ENCODE data around the gene EIF2B4.
"Not testable (repeated sequence)": the region's sequence is repeated elsewhere in the genome, so short reads cannot be mapped to it uniquely, and the experiment has no call there.

The EIF2B4 gene

DNA sequence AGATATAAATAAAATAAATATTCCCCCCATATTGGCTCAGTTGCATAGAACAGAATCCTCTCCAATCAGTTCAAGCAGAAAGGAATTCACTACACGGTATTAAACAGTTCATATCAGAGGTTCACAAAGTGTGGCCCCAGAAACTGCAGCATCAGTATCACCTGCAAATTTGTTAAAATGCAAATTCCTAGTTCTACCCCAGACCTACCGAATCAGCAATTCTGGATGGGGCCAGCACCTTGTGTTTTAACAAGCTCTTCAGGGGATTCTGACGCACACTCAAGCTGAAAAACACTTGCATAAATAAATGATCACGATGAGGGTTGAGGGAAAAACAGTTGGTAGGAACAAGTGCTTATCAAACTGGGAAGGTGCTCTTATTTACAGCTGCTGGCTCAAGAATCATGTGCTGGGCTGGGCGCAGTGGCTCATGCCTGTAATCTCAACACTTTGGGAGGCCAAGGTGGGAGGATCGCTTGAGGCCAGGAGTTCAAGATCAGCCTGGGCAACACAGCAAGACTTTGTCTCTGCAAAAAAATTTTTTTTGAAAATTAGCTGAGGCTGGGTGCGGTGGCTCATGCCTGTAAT lies 19.9 kb downstream of the EIF2B4 start:
- in situ Hi-C loops (cut with MboI; ENCODE audit: low sequenced_read_pairs), result no loop called here

DNA sequence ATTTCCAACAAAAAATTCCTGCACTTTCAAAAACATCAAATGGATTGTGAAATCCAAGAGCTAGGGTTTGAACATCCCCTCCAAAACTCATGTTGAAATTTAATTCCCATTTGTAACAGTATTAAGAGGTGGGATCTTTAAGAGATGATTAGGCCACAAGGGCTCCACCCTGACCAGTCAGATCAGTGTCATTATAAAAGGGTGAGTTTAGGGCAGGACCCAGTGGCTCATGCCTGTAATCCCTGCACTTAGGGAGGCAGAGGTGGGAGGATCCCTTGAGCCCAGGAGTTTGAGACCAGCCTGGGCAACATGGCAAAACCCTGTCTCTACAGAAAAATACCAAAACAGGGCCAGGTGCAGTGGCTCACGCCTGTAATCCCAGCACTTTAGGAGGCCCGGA lies 22.5 kb downstream of the EIF2B4 start:
- in situ Hi-C loops (cut with MboI; ENCODE audit: low sequenced_read_pairs), result no loop called here

DNA sequence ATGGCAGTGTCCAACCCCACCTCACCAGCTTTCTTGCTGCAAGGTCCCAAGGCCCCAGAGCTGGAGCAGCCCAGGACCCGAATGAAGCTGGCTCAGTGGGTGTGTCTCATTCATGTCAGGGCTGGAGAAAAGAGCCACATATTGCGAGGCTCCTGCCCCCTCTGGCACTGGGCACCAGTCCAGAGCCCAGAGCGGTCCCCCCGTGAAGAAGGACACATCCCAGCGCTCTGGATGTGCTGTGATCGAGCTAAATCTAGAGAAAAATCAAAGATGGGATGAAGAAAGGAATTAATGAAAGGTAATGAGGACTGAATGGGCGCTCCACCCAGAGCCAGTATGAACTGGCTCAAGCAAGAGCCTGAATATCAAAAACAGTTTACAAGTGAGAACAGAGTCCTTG lies 34.0 kb downstream of the EIF2B4 start:
- in situ Hi-C loops (cut with MboI; ENCODE audit: low sequenced_read_pairs), result no loop called here

DNA sequence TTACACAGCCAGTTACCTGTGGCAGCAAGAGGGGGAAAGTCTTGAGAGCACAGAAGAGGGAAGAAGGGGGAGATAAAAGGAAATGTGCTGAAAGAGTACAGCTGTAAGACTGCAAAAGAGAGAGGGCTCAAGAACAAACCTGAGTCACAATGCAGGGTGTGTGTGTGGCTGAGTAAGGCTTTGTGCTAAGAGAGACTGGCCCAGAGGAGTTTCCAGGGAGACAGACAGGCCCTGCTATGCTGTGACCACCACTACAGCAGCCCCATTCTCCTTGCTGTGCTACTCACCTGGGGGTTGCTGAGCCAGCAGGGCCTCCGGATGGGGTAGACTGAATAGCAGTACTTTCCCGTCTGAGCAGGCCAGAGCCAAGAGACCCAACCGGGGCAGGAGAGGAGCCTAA lies 34.8 kb downstream of the EIF2B4 start:
- in situ Hi-C loops (cut with MboI; ENCODE audit: low sequenced_read_pairs), result no loop called here

DNA sequence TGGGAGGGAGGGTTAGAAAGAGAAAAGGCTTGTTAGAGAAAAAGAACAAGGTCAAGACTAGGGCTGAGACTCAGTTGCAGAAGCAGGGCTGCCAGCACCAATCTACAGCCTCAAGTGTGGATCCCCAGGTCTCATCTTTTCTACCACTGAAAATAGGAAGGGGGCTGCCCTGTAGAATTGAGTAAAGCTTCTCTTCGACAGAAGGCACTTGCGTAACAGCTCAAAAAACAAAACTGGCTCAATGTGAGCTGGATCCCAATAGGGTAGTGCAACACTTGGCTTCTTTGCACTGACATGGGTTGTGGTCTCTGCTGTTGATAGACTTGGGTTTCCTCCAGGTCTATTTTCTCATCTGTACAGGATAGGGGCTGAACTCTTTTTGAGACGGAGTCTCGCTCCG lies 45.4 kb downstream of the EIF2B4 start:
- in situ Hi-C loops (cut with MboI; ENCODE audit: low sequenced_read_pairs), result no loop called here

DNA sequence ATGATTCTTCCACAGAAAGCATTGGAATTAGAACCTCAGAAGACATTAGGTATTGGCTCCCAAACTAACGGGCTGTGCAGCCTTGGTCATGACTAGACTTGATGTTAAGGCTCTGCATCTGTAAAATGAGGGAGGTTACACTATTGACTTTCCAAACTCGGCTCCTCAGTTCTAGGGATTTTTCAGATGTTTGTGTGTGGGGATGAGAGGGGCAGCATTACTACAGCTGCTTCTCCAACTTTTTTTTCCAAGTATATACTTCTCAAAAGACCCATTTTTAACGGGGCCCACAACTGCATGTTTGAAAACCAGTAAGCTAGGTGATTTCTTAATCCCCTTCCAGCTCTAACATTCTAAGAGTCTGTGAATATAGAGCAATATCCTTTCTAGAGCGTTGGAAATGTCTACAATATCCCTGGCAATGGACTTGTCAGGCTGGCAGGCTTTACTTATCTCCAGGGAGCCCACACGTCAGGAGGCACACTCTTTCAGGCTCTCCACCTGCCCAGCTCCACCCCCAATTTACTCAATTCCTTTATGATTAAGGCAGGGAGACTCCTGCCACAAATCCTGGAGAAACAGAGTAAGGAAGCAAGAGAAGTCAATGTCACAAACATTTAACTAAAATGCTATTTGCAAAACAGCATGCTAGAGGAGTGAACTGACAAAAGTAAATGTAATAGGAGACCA lies 46.4 kb downstream of the EIF2B4 start:
- in situ Hi-C loops (cut with MboI; ENCODE audit: low sequenced_read_pairs), result no loop called here

DNA sequence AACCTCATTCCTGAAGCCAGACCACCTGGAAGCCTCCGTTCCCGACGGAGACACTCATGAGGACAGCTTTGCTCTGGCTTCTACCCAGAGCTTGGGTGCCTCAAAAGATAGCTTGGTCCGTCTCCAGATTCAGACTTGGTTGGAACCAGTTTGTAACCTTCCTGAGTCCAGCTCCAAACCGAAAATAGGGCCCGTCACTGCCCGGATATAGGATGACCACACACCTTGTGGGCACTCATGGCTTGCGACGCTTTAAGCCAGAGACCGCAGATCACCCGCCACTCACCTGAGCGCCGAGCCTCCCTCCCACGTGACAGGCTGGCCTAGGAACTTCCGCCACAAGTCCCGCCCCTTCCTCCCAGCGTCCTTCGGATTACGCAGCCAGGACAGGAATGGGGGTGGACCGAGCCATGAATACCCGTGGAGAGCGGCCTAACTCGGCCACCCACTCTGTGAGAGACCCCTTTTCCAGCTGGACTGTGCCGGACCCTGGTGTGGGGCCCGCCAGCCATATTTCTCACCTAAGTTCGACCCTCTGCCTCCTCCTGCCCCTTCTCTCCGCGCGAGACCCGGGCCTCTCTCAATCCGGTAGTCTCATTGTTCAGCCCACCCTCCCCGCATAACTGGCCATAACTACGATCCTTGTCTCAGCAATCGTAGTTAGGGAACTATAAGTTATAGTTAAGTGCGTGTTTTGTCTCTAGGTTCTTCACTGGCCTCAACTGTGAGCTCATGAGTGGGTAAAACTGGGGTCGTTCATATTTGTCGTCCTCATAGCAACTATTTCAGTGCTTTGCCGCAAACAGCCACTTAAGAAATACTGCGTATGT lies 47.2 kb downstream of the EIF2B4 start, which contains the start of gene MPV17:
Gene MPV17 (minus strand): TSS at position 332 of the 830 bp plus-strand sequence. CDS start 580 bp downstream, outside the sequence.
- in situ Hi-C loops (cut with MboI; ENCODE audit: low sequenced_read_pairs), result no loop called here

DNA sequence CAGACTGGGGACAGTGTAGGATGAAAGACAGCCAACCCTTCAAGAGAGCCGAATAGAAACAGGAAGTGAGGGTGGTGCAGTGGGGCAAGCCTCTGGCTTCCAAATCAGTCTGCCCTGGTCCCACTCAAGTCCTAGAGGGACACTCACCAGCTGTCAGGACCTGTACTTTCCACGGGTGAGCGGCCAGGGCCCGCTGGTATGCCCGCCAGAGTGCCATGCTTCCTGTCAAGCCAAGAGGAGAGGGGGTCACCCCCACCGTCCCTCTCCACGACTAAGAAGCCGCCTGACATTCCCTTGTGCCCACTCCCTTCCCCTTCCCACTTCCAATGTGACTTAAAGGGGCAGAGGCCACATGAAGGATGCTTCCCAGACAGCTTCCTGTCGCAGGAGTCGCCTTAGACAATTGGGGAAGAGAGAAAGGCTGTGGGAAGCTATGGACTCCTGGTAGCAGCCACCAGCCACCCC lies 47.8 kb downstream of the EIF2B4 start:
- in situ Hi-C loops (cut with MboI; ENCODE audit: low sequenced_read_pairs), result no loop called here

DNA sequence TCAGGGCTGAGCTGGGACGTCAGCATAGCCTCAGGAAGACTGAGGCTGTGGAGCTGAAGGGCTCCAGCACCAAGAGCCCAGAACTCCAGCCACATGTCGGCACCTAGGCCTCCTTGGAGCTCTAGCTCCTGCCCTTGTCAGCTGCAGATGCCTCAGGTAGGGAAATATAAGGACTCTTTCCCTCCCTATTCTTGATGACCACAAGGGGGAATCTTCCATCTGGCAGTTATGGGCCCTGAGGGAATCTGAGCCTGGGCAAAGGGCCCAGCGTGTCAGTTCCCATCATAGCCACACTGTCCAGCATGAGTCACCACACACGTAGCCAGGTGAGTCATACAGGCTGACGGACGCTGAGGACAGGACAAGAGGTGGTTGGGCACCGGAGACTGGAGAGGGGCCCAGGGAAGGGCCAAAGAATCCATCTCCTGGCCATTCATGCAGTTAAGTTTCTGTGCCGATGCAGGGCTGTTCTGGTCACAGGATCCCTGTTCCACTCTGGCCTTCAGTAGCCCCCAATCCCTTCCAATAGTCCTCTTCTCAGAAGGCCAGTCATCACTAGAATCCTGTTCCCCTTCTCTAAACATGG lies 49.1 kb downstream of the EIF2B4 start:
- in situ Hi-C loops (cut with MboI; ENCODE audit: low sequenced_read_pairs), result no loop called here

DNA sequence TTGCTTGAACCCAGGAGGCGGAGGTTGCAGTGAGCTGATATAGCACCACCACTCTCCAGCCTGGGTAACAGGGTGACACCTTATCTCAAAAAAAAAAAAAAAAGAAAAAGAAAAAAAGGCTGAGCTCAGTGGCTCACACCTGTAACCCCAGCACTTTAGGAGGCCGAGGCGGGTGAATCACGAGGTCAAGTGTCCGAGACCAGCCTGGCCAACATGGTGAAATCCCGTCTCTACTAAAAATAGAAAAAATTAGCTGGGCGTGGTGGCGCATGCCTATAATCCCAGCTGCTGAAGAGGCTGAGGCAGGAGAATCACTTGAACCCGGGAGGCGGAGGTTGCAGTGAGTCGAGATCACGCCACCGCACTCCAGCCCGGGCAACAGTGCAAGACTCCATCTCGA lies 50.3 kb downstream of the EIF2B4 start:
- in situ Hi-C loops (cut with MboI; ENCODE audit: low sequenced_read_pairs), result not testable (repeated sequence)

DNA sequence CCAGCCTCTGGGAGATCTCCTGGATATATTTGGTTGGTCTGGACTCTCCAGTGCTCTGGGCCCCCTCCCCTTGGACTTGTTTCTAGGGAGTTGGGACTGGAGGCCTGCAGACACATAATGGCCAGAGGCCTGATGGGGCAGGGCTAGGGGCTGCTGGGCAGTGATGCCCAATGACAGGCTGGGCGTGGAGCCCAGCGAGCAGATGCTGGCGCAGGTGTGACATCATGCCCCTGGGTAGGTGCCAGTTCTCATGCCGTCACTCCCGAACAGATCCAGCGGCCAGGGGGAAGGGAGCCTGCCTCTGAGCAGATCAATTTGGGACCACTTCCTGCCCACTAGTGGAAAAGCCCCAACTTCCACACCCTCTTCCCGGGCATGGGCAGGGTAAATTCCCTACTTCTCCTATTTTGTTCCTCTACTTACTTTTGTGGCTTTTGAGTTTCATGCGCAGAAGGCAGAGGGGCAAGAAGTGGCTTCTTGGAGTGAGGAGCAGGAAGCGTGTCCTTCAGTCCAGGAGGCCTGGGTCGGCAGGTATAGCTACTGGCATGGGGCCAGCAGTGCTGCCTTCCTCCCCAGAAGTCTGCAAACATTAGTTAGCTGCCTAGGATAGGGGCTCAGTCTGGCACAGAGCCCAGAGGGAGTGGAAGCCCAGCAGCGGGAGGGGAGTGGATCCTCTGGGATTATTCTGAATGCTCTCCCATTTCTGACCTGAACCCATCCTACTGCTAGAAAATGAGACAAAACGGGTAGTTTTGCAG lies 53.3 kb downstream of the EIF2B4 start:
- in situ Hi-C loops (cut with MboI; ENCODE audit: low sequenced_read_pairs), result no loop called here

DNA sequence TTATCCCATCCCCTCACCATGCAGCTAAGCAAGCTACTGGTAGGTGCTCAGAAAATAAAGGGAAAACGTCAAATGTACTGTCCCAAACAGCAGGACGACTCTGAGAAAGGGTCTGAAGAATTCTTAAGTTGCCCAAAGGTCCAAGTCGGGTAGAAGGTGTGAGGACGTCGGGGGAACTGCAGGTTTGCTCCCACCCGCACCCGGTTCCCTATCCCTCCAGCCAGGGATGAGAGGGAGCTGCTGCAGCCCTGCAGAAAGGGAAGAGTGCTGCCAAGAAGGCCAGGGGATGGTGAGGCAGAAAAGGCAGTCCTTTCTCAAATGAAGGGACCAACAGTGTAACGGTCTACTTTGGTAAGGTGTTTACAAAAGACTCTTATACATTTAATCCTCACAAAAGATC lies 55.0 kb downstream of the EIF2B4 start:
- in situ Hi-C loops (cut with MboI; ENCODE audit: low sequenced_read_pairs), result no loop called here

DNA sequence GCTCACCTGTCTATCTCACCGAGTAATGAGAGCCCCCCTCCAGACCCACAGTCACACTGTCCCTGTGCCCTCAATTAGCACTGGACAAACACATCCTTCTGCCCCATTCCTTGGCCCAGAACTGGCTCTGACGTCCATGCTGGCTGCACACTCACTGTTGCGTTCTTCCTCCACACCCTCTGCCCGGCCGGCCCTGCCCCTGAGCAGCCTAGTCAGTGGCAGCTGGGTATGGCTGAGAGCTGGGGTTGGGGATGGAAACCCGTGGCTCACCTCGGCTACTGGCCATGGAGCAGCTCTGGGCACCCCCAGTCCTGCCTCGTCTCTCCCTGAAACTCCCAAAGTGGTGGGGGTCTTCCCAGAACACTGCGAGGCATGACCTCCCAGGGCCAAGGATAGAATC lies 55.4 kb downstream of the EIF2B4 start:
- in situ Hi-C loops (cut with MboI; ENCODE audit: low sequenced_read_pairs), result no loop called here

Data from HL-60/S4 treated with retinoic acid at 250 ng/mL for 4 days and 3 days (cell line).